Measurements from ENCODE around the gene FETUB. TPM values are rescaled to one million over a fixed set of nuclear protein-coding genes. Genes with fewer than 3 reads are reported as not detected.

The FETUB gene
- polyA plus RNA-seq, 1 donor (not counting 4 experiments of a cell fraction or from before 2014, with no cell fraction given), result 0.25 TPM

DNA sequence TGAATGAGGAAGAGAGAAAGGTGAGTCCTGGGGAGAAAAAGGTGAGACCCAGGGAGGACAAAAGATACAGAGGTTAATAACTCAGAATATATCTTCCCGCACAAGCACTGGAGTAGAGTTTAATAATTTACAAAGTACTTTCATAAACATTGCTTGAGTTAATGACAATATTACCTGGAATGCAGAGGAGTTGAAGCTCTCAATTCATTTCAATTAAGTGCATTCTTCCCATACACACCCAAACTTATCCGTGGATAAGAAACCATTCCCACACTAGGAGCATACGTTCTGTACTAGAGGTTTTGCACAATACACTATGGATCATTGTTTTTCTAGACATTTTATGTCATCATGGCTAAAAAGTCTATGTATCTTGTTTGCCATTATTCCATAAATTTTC, 53.6 kb downstream of the FETUB start:
- H3K36me3 ChIP-seq (ENCODE audit: control insufficient read depth in 2 of 2, extremely low read depth in 1 of 2, insufficient read depth in 2 of 2, low read length in 2 of 2), result no peaks in the 10 kb centered on the region
- no peaks in the 10 kb centered on the region for H4K20me1 ChIP-seq (ENCODE audit: control insufficient read depth, extremely low read depth, insufficient read depth, low read length)
- dilution Hi-C loops (cut with MboI; ENCODE audit: extremely low pct_ligation_motif_present, low sequenced_read_pairs), result no loop called here
- no peak overlapping the region for H3K4me2 ChIP-seq (ENCODE audit: control insufficient read depth, extremely low read depth, insufficient read depth, low read depth, low read length)
- FAIRE-seq (no peak), DNase-seq (ENCODE audit: low read depth, low spot score) (no peak)
- no peaks in the 10 kb centered on the region for H3K27me3 ChIP-seq (ENCODE audit: control insufficient read depth, extremely low read depth, insufficient read depth, low read length)
- peaks cover 3% of the 10 kb centered on the region for H3K4me1 ChIP-seq (ENCODE audit: control insufficient read depth, extremely low read depth, insufficient read depth, low read length)
- no peak for TF ChIP-seq EZH2 (IDR thresholded peaks at IDR 0.05; ENCODE audit: low read length)
- TF ChIP-seq, protein P1, sequence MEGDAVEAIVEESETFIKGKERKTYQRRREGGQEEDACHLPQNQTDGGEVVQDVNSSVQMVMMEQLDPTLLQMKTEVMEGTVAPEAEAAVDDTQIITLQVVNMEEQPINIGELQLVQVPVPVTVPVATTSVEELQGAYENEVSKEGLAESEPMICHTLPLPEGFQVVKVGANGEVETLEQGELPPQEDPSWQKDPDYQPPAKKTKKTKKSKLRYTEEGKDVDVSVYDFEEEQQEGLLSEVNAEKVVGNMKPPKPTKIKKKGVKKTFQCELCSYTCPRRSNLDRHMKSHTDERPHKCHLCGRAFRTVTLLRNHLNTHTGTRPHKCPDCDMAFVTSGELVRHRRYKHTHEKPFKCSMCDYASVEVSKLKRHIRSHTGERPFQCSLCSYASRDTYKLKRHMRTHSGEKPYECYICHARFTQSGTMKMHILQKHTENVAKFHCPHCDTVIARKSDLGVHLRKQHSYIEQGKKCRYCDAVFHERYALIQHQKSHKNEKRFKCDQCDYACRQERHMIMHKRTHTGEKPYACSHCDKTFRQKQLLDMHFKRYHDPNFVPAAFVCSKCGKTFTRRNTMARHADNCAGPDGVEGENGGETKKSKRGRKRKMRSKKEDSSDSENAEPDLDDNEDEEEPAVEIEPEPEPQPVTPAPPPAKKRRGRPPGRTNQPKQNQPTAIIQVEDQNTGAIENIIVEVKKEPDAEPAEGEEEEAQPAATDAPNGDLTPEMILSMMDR (optimal IDR thresholded peaks at IDR 0.05 in 1 of 3, IDR thresholded peaks at IDR 0.05 in 1 of 3, conservative IDR thresholded peaks at IDR 0.05 in 1 of 3; ENCODE audit: extremely low read depth in 1 of 3, insufficient read depth in 2 of 3, low read length in 3 of 3), result no peak
- H3K27ac ChIP-seq (ENCODE audit: control insufficient read depth, insufficient read depth, low read length), result no peak overlapping the region
- H3K9ac ChIP-seq (ENCODE audit: control insufficient read depth, extremely low read depth, insufficient read depth, low read length), result no peak overlapping the region
- no peaks in the 10 kb centered on the region for H3K9me1 ChIP-seq (ENCODE audit: control insufficient read depth, extremely low read depth, insufficient read depth, low read length)
- no peak overlapping the region for H2AFZ ChIP-seq (ENCODE audit: control insufficient read depth, low read length)
- no peaks in the 10 kb centered on the region for H3K79me2 ChIP-seq (ENCODE audit: control insufficient read depth, insufficient read depth, low read length)
- H3K9me3 ChIP-seq (ENCODE audit: control insufficient read depth, low read depth, low read length), result no peaks in the 10 kb centered on the region
- H3K4me3 ChIP-seq (ENCODE audit: control insufficient read depth in 2 of 3, extremely low read depth in 1 of 3, insufficient read depth in 2 of 3, low read depth in 1 of 3, low read length in 3 of 3), result no peak overlapping the region

DNA sequence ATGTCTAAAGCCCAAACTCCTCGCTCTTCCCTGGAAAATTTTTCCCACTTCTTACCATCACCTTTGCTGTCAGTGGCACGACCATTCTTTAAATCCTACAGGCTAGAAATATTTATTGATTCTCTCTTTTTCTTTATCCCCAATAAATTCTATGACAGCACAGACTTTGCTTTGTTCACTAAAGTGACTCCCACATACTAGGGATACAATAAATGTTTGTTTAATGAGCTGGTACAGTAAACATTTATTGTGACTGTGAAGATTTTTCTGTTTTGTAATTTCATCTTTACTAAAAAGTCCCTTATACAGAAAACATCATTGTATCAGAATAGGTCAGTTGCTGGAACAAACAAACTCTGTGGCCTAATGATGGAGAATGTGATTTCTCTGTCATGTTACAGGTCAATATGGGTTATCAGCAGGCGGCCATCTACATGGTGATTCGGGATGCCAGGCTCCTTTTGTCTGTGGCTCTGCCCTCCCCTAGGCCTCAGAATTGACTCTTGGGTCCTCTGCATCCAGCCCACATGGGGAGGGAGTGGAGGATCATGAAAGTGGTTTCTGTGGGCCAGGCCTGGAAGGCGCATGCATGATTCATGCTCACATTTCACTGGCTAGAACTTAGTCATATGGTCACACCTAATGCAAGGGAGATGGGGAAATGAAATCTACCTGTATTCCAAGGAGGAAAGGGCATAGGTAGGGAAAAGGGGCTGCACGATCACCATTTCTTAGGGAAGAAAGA, 54.3 kb downstream of the FETUB start:
- Histone ChIP-seq H3K36me3 (ENCODE audit: control insufficient read depth in 2 of 2, extremely low read depth in 1 of 2, insufficient read depth in 2 of 2, low read length in 2 of 2) (no peaks in the 10 kb centered on the region), H3K4me3 (ENCODE audit: control insufficient read depth in 2 of 3, extremely low read depth in 1 of 3, insufficient read depth in 2 of 3, low read depth in 1 of 3, low read length in 3 of 3) (no peak overlapping the region), H4K20me1 (ENCODE audit: control insufficient read depth, extremely low read depth, insufficient read depth, low read length) (no peaks in the 10 kb centered on the region), H3K4me1 (ENCODE audit: control insufficient read depth, extremely low read depth, insufficient read depth, low read length) (peaks cover 3% of the 10 kb centered on the region), H2AFZ (ENCODE audit: control insufficient read depth, low read length) (no peak overlapping the region), H3K4me2 (ENCODE audit: control insufficient read depth, extremely low read depth, insufficient read depth, low read depth, low read length) (no peak overlapping the region), H3K79me2 (ENCODE audit: control insufficient read depth, insufficient read depth, low read length) (no peaks in the 10 kb centered on the region), H3K27me3 (ENCODE audit: control insufficient read depth, extremely low read depth, insufficient read depth, low read length) (no peaks in the 10 kb centered on the region), H3K27ac (ENCODE audit: control insufficient read depth, insufficient read depth, low read length) (no peak overlapping the region), H3K9me1 (ENCODE audit: control insufficient read depth, extremely low read depth, insufficient read depth, low read length) (no peaks in the 10 kb centered on the region), H3K9ac (ENCODE audit: control insufficient read depth, extremely low read depth, insufficient read depth, low read length) (no peak overlapping the region), H3K9me3 (ENCODE audit: control insufficient read depth, low read depth, low read length) (no peaks in the 10 kb centered on the region)
- DNase-seq (ENCODE audit: low read depth, low spot score) (no peak), FAIRE-seq (peak; percentile 75)
- dilution Hi-C loops (cut with MboI; ENCODE audit: extremely low pct_ligation_motif_present, low sequenced_read_pairs), result no loop called here
- TF ChIP-seq, protein P1 (optimal IDR thresholded peaks at IDR 0.05 in 1 of 3, IDR thresholded peaks at IDR 0.05 in 1 of 3, conservative IDR thresholded peaks at IDR 0.05 in 1 of 3; ENCODE audit: extremely low read depth in 1 of 3, insufficient read depth in 2 of 3, low read length in 3 of 3), result no peak
- no peak for TF ChIP-seq EZH2 (IDR thresholded peaks at IDR 0.05; ENCODE audit: low read length)

All from keratinocyte (primary cell).